NCI-H128 (cell line): Measurements from ENCODE around the gene OSTN.
"Not testable (repeated sequence)": the region's sequence is repeated elsewhere in the genome, so short reads cannot be mapped to it uniquely, and the experiment has no call there.

Source experiments
- DNase-seq: peaks from one replicate; lab custom pipeline; 2025; ENCODE audit not compliant: unreplicated experiment; lab: John Stamatoyannopoulos, UW

OSTN gene, protein sequence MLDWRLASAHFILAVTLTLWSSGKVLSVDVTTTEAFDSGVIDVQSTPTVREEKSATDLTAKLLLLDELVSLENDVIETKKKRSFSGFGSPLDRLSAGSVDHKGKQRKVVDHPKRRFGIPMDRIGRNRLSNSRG

GRCh38 chr3:191198932-191199331 lies at the start of gene OSTN:
TSS of gene OSTN (plus strand) at chr3:191199241. CDS start at chr3:191212533, 13,292 bp downstream.
- no peak for DNase-seq

DNA sequence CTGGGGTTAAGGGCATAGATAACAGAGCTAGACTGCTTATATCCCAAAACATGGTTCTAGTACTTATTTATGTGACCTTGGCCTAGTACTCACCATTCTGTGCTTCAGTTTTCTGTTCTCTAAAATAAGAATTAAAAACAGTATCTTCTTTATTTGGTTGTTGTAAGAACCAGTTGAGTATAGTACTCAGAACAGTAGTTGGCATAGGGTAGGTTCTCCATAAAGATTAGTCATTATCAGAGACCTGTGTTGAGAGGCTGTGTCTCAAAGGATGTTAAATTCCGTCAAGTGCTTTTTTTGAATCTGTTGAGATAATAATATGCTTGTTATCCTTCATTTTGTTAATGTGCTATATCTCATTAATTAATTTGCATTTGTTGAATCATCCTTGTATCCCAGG lies 47.4 kb upstream of the OSTN start:
- DNase-seq = no peak

DNA sequence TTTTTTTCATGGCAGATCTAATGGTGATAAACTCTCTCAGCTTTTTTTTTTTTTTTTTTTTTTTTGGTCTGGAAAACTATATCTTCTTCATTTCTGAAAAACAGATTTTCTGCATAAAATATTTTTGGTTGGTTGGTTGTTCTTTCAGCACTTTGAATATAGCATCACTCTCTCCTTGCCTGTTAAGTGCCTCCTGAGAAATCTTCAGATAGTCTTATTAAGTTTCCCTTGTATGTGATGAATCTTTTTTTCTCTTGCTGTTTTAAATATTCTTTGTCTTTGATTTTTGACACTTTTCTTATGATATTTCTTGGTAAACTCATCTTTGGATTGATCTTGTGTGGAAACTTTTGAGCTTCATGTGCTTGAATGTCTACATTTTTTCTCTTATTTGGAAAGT lies 44.2 kb upstream of the OSTN start:
- no peak for DNase-seq

GRCh38 chr3:191158247-191158646 lies 40.8 kb upstream of the OSTN start:
- DNase-seq = no peak

- DNase-seq = no peak
Observed at GRCh38 chr3:191158815-191159214, 40.2 kb upstream of the OSTN start.

DNA sequence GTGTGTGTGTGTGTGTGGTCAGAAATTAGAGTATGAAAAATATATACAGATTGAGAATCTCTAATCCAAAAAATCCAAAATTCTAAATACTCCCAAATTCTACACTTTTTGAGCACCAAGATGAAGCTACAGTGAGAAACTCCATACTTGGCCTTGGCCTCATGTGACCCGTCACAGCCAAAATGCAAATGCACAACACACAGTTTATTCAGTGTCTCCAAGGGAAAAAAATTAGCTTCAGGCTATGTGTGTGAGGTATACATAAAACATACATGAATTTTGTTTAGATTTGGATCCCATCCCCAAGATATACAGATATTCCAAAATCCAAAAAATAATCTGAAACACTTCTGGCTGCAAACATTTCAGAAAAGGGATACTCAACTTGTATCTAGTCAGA lies 33.2 kb upstream of the OSTN start:
- DNase-seq = no peak

DNA sequence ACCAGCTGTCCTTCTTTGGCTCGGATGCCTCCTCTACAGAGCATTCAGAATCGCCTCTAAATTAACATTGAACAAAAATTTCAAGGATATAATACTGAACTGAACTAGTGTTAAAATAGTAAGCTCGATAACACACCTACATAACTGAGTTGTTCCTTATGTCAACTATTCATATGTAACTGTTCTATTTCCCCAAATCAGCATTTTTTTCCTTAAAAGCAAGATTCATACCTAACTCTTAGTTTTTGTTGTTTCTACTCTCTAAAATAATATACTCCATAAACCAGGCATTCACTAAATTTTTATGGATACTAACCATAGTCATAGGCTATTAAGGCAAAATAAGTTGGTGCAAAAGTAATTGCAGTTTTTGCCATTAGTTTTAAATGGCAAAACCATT lies 32.7 kb upstream of the OSTN start:
- no peak for DNase-seq

DNA sequence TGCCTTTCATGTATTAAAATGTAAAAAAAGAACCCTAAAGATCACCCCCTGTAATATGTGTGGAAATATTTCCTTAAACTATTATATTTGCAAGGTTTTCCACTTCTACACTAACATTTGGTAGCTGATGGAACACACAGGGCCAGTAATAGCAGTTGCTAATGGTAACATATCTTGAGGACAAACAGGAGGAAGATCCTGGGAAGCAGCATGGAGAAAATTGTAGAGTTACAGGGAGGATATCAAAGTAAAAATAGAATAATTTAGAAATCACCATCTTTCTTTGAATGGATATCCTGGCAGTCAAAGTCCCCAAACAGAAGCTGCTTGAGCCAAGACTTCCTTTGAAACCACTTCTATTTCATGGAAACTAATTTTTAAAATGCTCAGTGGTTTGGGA lies 29.5 kb upstream of the OSTN start:
- no peak for DNase-seq

DNA sequence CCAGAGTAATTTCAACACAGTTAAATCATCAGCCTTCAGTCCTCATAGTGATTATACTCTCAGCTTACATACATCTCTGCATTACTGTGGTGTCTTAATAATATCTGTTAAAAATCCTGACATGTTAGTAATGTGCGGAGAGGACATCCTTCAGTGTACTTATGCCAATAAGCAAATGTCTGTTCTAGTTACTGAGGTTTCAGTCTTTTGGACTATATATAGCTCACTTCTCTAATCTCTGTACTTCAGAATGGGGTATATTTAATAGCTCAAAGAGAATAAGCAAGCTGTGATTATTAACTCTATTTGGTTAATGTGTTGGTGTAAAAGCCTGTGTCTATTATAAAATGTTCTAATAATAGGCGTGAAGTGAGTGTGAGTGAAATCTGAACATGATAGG lies 28.9 kb upstream of the OSTN start:
- DNase-seq = no peak

DNA sequence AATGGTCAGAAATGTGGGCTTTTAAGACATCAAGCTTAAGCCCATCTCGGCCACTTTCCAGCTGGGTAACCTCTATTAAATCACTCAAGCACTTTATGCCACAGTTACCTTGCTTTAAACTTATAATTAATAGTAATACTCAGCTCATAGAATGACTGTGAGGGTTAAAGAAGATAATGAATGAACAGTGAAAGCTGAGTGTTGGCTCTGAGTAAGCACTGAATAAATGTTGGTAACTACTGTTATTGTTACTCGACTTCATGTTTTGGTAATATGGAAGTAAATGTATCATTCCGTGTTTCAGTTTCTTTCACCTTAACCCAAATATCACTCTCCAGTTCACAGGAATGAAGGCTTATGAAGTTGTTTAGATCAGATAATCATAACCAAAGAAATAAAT lies 23.9 kb upstream of the OSTN start:
- no peak for DNase-seq

DNA sequence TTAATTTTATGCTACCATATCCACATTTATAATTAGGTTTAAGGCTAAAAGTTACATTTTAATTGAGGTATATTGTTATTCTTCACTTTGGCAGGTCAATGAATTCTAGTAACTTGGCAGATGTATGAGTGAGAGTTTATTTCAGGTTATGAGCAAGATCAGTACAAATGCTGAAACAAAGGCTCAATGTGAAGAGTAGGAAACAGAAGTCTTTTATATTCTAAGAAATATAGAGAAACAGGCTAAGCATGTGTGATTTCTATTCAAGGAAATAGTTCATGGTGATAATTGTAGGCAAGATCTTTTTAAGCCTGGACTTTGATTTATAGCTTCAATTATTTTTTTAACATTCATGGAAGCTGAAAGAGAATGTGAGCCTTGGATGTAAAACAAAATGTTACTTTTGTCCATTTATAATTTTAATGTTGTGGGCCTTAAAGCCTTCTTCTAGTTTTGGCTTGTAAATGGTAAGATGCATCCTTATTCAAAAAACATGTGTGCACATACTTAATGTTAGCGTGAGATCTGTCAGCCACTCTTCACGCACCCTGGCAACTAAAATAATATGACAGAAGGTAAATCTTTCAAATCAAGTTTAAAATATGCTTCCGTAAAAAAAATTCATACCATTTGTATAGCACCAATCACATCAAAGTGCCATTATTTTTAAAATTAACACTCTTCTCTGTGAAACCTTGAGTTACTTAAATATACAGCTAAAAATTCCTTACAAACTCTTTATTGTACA lies 22.8 kb upstream of the OSTN start:
- no peak for DNase-seq

DNA sequence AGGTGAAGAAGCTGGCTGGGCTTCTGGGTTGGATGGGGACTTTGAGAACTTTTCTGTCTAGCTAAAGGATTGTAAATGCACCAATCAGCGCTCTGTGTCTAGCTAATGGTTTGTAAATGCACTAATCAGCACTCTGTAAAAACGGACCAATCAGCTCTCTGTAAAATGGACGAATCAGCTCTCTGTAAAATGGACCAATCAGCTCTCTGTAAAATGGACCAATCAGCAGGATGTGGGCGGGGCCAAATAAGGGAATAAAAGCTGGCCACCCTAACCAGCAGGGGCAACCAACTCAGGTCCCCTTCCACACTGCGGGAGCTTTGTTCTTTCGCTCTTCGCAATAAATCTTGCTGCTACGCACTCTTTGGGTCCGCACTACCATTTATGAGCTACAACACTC lies 13.7 kb upstream of the OSTN start:
- not testable (repeated sequence) for DNase-seq

GRCh38 chr3:191188246-191188645 lies 10.8 kb upstream of the OSTN start:
- not testable (repeated sequence) for DNase-seq

GRCh38 chr3:191192270-191192669 lies 6.8 kb upstream of the OSTN start:
- not testable (repeated sequence) for DNase-seq

DNA sequence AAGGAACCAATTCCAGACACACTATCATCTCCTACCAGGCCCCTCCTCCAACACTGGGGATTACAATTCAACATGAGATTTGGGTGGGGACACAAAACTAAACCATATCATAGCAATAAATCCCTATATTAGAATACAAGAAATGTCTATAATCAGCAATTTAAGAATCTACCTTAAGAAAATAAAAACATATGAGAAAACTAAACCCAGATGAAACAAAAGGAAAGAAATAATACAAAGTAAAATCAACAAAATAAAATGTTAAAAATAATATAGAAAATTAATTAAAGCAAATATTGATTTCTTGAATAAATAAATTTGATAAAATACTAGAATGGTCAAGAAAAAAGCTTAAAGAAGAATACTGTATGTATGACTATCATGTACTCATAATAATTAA lies 6.1 kb upstream of the OSTN start:
- DNase-seq = no peak

GRCh38 chr3:191197761-191198306 lies 1.2 kb upstream of the OSTN start:
- DNase-seq = no peak

- DNase-seq = no peak
Observed at GRCh38 chr3:191198480-191198879, 561 bp upstream of the OSTN start.

DNA sequence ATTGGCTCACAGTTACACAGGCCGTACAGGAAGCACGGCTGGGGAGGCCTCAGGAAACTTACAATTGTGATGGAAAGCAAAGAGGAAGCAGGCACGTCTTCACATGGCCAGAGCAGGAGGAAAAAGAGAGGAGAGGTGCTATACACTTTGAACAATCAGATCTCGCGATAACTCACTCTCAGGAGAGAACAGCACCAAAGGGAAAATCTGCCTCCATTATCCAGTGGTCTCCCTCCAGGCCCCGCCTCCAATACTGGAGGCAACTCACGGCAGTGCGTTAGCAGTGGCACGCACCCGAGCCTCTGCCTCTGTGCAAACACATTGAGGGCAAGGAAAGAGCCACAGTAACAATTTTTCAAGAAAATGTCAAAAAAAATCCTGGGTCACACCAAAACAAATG lies 11.0 kb downstream of the OSTN start:
- no peak for DNase-seq

DNA sequence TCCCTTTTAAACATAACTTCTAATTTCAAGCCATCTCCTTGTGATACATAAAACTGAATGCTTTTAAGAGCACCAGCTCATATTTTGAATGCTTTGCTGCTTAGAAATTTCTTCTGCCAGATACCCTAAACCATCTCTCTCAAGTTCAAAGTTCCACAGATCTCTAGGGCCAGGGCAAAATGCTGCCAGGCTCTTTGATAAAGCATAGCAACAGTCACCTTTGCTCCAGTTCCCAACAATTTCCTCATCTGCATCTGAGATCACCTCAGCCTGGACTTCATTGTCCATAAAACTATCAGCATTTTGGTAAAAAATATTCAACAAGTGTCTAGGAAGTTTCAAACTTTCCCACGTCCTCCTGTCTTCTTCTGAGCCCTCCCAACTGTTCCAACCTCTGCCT lies 17.5 kb downstream of the OSTN start:
- no peak for DNase-seq

GRCh38 chr3:191217301-191217700 lies 18.3 kb downstream of the OSTN start:
- DNase-seq = no peak

GRCh38 chr3:191220908-191221307 lies 21.9 kb downstream of the OSTN start:
- DNase-seq = no peak

GRCh38 chr3:191221638-191222037 lies 22.6 kb downstream of the OSTN start:
- no peak for DNase-seq

- no peak for DNase-seq
Observed at GRCh38 chr3:191227541-191227940, 28.5 kb downstream of the OSTN start.
